Sigmoid colon (tissue), 7 donors: ENCODE data around the gene E2F3. TPM values are rescaled to one million over a fixed set of nuclear protein-coding genes. Genes with fewer than 3 reads are reported as not detected.

Experiments used
- DNase-seq: peaks from one replicate; pipeline ENCODE4 v3.0.0-alpha.2; 2019
- H3K27ac ChIP-seq, 4 donors: fragments of 200-600 bp; sonication (generic); one replicate each; pipeline ENCODE4 v1.5.1; 2016 to 2019; ENCODE audit warnings: mild to moderate bottlenecking in 1 of 4
- H3K27me3 ChIP-seq, 3 donors: fragments of 200-600 bp; sonication (generic); one replicate each; pipeline ENCODE4 v1.5.1; 2019; ENCODE audit warnings: mild to moderate bottlenecking in 1 of 3
- H3K36me3 ChIP-seq, 4 donors: fragments of 200-600 bp; sonication (generic); one replicate each; pipeline ENCODE4 v1.5.1; 2016 to 2019
- H3K4me1 ChIP-seq, 4 donors: fragments of 200-600 bp; sonication (generic); one replicate each; pipeline ENCODE4 v1.5.1; 2017 to 2019
- H3K4me3 ChIP-seq, 4 donors: fragments of 200-600 bp; sonication (generic); one replicate each; pipeline ENCODE4 v1.5.1; 2017 to 2019; ENCODE audit warnings: mild to moderate bottlenecking in 2 of 4, moderate library complexity in 1 of 4
- H3K9me3 ChIP-seq, 4 donors: fragments of 200-600 bp in 3 of 4; sonication (generic) in 3 of 4; one replicate each; pipeline versions ENCODE4 v1.5.1 to v1.6.1; 2013 to 2019
- EP300 ChIP-seq, 4 donors: sonication (generic); formaldehyde crosslinking; IDR thresholded peaks; one replicate each; pipeline ENCODE4 v1.6.1; 2017; ENCODE audit warnings: antibody characterized with exemption in 4 of 4
- POLR2A ChIP-seq, 2 donors: fragments of 450-650 bp; IDR thresholded peaks; one replicate each; pipeline ENCODE4 v1.6.1; 2016; ENCODE audit warnings: antibody characterized with exemption in 2 of 2, mild to moderate bottlenecking in 2 of 2, moderate library complexity in 2 of 2
- POLR2AphosphoS5 ChIP-seq, 4 donors: sonication (generic); formaldehyde crosslinking; IDR thresholded peaks; one replicate each; pipeline ENCODE4 v1.6.1; 2017; ENCODE audit warnings: antibody characterized with exemption in 4 of 4
- WGBS, 2 donors: extraction: QIAGEN DNeasy Blood & Tissue Kit; methylation state at CpG; one replicate each; pipeline ENCODE4 v1.1.7; 2013; 5-methylcytosine and 5-hydroxymethylcytosine counted together
- intact Hi-C: fragments of 100-400 bp; cut with DNase I; formaldehyde crosslinking; loops from one replicate; pipeline ENCODE4 v1.15.1; 2023
- polyA plus RNA-seq, 3 donors: library from polyadenylated mRNA; stranded (reverse); fragments of 200-250 nt; gene quantifications; one replicate each; pipeline ENCODE4 v1.2.3, GENCODE V29; 2013
- total RNA-seq, 4 donors: library from RNA; depleted of rRNA; stranded (reverse); fragments of >200 nt; gene quantifications; one replicate each; pipeline ENCODE4 v1.1.0, GENCODE V29; 2016
- TF ChIP-seq, protein P1 (sequence below), 4 experiments: fragments of 450-650 bp in 3 of 4; fragments of 200-600 bp in 1 of 4; IDR thresholded peaks; one replicate each; pipeline ENCODE4 v1.5.1; 2016 to 2019; ENCODE audit warnings: antibody characterized with exemption in 4 of 4, mild to moderate bottlenecking in 3 of 4, moderate library complexity in 2 of 4
- donor health status: healthy with polysubstance abuse.
- donor health status: Bipolar disorder and iron deficiency.
- donor health status: healthy.

E2F3 gene
- total and polyA plus RNA-seq, 7 donors = 2.5 to 6.9 (median 3.0) TPM

DNA sequence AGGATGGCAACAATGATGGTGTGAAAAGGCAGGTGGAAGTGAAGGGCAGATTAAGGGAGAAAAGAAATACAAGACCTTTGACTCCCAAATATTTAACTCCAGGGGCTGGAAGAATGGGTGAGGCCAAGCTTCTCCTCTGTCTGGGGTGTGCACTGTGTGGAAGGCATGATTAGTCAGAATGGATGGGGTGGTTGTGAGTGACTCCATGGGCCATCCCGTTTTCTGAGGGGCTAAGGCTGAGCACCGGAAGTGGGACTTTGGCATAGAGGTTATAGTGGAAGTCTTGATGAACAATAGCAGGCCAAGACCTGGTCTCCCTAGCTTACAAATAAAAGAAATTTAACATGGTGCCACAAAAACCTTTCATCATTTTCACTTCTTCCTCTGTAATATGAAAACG is 12.1 kb downstream of the E2F3 start:
- Histone ChIP-seq H3K27me3 (no peaks in the 10 kb centered on the region), H3K4me3 (no peak overlapping the region), H3K4me1 (peaks cover 0 to 1% (median 0%) of the 10 kb centered on the region in 4 donors), H3K27ac (no peak overlapping the region), H3K9me3 (no peaks in the 10 kb centered on the region), H3K36me3 (no peaks in the 10 kb centered on the region)
- 87 to 92% methylated on average over 3 of the region's 3 CpGs for WGBS, 2 donors
- intact Hi-C loops = no loop called here
- no peak for DNase-seq
- TF ChIP-seq POLR2AphosphoS5 (IDR thresholded peaks at IDR 0.05) (no peak), EP300 (IDR thresholded peaks at IDR 0.05) (no peak), POLR2A (IDR thresholded peaks at IDR 0.05) (no peak)
- TF ChIP-seq, protein P1, sequence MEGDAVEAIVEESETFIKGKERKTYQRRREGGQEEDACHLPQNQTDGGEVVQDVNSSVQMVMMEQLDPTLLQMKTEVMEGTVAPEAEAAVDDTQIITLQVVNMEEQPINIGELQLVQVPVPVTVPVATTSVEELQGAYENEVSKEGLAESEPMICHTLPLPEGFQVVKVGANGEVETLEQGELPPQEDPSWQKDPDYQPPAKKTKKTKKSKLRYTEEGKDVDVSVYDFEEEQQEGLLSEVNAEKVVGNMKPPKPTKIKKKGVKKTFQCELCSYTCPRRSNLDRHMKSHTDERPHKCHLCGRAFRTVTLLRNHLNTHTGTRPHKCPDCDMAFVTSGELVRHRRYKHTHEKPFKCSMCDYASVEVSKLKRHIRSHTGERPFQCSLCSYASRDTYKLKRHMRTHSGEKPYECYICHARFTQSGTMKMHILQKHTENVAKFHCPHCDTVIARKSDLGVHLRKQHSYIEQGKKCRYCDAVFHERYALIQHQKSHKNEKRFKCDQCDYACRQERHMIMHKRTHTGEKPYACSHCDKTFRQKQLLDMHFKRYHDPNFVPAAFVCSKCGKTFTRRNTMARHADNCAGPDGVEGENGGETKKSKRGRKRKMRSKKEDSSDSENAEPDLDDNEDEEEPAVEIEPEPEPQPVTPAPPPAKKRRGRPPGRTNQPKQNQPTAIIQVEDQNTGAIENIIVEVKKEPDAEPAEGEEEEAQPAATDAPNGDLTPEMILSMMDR (IDR thresholded peaks at IDR 0.05) = no peak

DNA sequence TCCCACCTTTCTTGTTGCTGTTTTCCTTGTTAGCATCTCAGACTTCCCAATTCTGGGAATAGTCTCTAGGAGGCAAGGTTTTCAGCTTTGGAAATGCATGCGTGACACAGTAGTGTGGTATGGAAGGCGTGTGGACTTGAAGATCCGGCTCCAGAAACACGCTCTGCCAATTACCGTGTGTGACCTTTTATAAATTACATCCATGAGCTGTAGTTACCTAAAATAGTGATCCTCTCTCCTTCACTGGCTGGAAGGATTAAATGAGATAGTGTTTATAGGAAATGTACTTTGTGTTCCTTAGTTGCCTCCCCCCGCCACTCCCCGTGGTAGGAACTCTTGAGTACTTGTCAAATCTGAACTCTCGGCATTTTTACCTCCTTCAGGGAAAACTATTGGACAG is 13.0 kb downstream of the E2F3 start:
- Histone ChIP-seq H3K27me3 (no peaks in the 10 kb centered on the region), H3K9me3 (no peaks in the 10 kb centered on the region), H3K4me3 (no peak overlapping the region), H3K4me1 (no peaks in the 10 kb centered on the region), H3K27ac (no peak overlapping the region), H3K36me3 (no peaks in the 10 kb centered on the region)
- DNase-seq = no peak
- WGBS, 2 donors = 92 to 96% methylated on average over 8 of the region's 8 CpGs
- intact Hi-C loops = no loop called here
- TF ChIP-seq, protein P1 (IDR thresholded peaks at IDR 0.05) = no peak
- TF ChIP-seq POLR2AphosphoS5 (IDR thresholded peaks at IDR 0.05) = no peak
- no peak for TF ChIP-seq EP300 (IDR thresholded peaks at IDR 0.05)
- no peak for TF ChIP-seq POLR2A (IDR thresholded peaks at IDR 0.05)

DNA sequence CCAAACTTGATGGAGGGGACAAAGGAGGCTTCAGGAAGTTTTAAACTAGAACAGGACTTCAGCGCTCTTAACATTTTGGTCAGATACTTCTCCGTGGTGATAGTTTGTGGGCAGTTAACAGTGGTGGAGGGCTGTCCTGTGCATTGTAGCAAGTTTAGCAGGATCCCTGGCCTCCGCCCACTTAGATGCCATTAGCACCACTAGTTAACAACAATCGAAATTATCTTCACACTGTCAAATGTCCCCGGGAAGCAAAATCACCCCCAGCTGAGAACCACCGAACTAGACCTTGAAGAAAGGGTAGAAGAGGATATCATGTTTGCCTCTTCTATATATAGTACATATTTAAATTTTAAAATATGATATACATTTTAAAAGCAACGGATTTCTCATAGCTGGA is 13.6 kb downstream of the E2F3 start:
- WGBS, 2 donors = 67 to 83% methylated on average over 7 of the region's 7 CpGs
- Histone ChIP-seq H3K27me3 (no peaks in the 10 kb centered on the region), H3K4me3 (no peak overlapping the region), H3K4me1 (no peaks in the 10 kb centered on the region), H3K36me3 (no peaks in the 10 kb centered on the region), H3K27ac (no peak overlapping the region), H3K9me3 (no peaks in the 10 kb centered on the region)
- TF ChIP-seq, protein P1 (IDR thresholded peaks at IDR 0.05) = no peak
- TF ChIP-seq POLR2AphosphoS5 (IDR thresholded peaks at IDR 0.05) (no peak), EP300 (IDR thresholded peaks at IDR 0.05) (no peak), POLR2A (IDR thresholded peaks at IDR 0.05) (no peak)
- DNase-seq = no peak
- intact Hi-C loops = no loop called here

DNA sequence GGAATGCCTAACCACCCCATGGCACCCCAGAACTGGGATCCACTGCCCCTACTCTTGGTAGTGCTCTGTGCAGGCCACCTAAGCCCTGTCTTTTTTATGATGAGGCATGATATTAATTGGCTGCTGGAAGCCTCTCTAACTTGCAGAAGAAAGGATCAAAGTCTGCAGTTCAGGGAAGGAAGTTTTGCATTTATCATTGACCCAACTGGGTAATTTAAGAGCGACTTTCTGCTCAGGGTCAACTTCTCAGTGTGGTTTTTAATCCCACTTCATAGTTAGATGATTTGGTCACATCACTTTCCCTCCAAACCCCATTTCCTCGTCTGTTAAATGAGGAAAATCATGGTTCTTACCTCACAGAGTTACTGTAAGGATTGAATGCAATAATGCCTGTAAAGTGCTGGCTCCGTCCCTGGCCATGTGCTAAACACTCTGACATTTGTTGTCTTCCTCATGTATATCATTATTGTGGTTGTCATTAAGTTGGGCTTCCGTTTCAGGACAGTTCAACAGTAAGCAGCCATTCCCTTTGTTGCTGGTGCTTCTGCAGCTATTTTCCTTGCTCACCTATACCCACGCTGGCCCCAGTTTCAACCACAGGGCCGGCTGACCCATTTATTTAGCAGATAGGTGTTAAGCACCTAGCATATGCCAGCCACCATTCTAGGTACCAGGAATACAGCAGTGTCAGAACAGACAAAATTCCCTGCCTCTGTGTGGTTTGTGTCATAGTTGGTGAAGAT is 14.2 kb downstream of the E2F3 start:
- no peak for DNase-seq
- TF ChIP-seq POLR2AphosphoS5 (IDR thresholded peaks at IDR 0.05) (no peak), POLR2A (IDR thresholded peaks at IDR 0.05) (no peak), EP300 (IDR thresholded peaks at IDR 0.05) (no peak)
- TF ChIP-seq, protein P1 (IDR thresholded peaks at IDR 0.05) = no peak
- H3K27me3 ChIP-seq = no peaks in the 10 kb centered on the region
- H3K4me1 ChIP-seq = no peaks in the 10 kb centered on the region
- 31 to 59% methylated on average over 6 of the region's 6 CpGs for WGBS, 2 donors
- H3K9me3 ChIP-seq = no peaks in the 10 kb centered on the region
- no peaks in the 10 kb centered on the region for H3K36me3 ChIP-seq
- H3K27ac ChIP-seq = no peak overlapping the region
- intact Hi-C loops = no loop called here
- no peak overlapping the region for H3K4me3 ChIP-seq
